Fibroblast of skin of back (primary cell): ENCODE measurements around the gene BCAR1.
"Not testable (repeated sequence)": the region's sequence is repeated elsewhere in the genome, so short reads cannot be mapped to it uniquely, and the experiment has no call there.

Experiments
- DNase-seq: peaks from one replicate; pipeline ENCODE4 v3.0.0-alpha.2; 2013

Gene BCAR1

DNA sequence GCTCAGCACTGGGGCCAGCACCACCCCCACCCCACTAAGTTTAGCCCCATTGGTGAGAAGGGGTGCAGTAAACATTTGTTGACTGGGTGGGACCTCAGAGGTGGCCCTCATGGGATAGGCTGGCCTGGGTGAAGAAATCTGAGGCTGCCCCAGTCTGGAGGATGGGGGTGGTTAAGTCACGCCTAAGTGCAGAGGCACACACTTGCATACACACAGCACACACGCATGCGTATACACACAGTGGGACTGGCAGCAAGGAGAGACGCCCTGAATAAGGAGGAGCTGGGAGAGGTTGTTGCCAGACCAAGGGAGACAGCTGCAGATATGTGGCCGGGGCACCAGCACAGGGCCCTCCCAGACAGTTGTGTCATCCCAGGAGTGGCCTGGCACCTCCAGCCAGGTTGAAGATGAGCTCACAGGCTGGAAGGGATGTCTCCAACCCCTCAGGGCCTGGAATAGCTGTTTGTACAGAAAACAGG lies 3.0 kb upstream of the BCAR1 start:
- peak; percentile 81 for DNase-seq

DNA sequence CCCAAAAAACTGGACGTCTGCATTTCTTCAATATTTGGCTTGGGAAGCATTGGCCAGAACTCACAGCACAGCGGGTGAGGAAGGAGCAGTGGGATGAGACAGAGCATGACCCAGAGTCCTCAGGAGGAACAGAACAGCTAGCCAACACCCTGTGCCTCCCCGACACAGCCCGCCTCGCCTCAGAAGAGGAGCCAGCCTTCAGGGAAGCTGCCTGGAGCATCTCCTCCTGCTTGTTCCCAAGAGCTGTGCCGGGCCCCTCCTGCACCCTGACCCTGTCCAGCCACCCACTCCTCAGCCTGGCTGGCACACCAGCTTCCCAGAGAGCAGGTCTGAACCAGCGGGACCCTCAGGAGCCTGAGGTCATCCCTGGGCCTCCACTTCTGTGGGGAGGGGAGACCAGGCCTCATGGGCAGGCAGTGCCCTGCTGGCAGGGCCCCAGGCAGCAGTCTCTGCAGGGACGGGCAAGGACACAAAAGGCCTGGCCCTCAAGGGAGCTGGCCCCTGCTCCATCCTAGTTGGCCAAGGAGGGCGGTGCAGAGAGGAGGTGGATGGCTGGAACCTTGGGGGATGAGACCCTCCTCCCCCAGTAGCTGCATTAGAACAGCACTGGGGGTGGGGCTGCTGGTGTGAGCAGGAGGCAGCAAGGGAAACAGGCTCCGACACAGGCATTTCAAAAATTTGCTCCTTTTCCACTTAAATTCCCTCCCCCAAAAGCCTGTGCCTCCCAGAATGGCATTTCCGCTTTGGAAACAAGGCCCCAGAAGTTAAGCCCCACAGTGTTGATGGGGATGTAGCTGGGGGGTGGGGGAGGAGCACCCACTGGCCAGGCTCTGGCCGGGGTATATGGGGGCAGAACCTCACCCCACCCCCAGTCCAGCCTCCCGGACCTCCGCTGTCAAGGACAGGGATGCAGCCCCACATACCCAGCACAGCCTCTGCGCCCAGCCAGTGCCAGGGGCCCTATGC lies 1.8 kb upstream of the BCAR1 start:
- peak; percentile 96 for DNase-seq

DNA sequence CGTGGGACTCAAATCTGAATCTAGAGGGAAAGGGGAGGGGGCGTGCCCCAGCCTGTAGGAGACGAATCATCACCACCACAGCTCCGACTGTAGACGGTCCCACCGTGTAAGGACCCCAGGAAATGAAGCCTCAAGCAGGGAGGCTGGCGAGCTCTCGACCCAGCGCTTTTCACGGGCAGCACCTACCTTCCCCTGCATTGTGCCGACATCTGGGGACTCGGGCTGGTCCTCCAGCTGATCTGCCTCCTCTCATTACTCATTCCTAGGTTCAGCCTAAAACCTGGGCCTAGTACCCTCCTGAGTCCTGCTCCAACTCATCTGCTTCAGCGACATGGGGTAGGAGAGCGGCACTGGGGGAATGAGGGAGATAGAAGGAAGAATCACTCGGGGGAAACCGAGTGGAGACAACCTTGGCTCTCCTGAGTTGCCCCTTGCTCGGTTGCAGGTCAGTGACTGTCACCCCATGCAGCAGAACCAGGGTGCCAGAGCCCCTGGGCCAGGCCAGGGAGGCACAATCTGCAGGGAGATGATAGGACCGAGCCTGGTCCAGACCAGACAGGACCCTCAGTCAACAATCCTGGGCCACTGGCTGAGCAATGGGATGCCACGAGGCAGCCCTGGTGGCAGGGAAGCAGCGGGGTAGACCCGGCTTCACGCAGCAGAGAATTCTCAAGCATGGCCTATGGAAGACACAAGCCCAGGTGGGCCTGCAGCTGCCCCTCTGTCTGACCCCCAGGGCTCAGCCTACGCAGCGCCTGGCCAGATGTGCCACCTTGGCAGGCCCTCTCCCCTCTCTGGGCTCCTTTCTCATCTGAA lies 833 bp upstream of the BCAR1 start:
- no peak for DNase-seq

DNA sequence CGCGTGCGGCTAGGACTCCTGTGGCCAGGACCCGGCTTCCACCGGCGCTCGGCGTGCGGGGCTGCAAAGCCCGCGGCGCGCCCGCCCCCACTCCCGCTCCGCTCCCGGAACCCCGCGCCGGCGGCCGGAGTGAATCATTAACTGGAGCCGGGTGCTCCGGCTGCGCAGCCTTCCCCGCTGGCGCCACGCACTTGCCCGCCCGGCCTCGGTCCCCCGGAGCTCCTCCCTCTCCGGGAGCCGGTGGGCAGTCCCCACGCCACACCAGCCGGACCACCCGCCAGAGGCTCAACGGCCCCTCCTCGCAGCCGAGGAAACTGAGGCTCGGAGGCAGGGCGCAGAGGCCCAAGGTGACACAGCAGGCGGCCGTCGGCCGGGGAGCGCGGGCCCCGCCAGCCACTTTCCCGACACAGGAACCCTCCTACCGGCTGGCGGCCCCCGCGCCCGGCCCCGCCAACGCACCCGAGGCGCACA lies 580 bp downstream of the BCAR1 start:
- peak; percentile 43 for DNase-seq

DNA sequence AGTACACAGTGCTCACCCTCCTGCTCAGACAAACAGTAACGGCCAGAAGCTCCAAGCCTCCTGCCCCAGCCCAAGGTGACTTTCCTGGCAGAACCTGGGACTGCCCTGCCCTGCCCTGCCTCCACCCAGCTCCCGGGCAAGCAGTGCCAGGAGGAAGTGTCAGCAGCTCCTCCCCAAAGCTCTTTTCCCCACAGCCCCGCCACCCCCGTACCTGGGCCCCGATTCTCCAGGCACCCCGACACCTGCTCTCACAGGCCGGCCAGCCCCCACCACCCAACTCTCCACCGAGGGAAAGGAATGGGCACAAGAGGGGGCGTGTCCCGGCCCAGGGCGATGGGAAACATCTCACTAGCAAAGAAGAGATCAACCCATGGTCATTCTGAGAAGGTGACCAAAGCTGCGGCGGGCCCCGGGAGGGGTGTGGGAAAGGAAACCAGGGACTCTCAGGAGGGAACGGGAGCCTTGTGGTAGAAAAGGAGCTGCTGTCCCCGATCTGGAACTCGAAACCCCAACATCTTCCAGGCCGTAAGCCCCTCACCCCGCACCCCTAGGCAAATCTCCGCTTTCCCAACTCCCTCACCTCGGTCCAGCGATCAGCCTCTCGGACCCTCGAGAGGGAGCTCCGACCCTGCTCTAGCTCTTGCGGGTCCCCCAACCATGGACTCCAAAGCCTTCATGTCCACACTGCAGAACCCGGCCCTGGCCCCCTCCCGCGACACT lies 1.2 kb downstream of the BCAR1 start:
- no peak for DNase-seq

DNA sequence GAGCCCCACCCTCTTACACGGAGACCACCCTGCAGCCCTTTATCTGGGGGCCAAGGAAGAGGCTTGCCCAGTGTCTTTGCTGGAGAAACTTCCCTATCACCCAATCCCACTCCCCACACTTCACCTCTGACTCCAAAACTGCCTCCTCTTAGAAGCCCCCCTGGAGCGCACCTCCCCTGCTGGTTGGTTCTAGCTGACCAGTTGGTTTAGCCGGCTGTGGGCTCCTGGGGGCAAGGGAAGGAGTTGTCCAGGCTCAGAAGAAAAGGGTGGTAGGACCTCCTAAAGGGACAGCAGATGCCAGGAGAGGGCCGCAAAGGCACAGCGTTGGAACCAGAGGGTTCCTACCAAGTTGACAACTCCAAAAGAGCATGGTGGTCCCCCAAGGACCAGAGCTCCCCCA lies 2.0 kb downstream of the BCAR1 start:
- no peak for DNase-seq

DNA sequence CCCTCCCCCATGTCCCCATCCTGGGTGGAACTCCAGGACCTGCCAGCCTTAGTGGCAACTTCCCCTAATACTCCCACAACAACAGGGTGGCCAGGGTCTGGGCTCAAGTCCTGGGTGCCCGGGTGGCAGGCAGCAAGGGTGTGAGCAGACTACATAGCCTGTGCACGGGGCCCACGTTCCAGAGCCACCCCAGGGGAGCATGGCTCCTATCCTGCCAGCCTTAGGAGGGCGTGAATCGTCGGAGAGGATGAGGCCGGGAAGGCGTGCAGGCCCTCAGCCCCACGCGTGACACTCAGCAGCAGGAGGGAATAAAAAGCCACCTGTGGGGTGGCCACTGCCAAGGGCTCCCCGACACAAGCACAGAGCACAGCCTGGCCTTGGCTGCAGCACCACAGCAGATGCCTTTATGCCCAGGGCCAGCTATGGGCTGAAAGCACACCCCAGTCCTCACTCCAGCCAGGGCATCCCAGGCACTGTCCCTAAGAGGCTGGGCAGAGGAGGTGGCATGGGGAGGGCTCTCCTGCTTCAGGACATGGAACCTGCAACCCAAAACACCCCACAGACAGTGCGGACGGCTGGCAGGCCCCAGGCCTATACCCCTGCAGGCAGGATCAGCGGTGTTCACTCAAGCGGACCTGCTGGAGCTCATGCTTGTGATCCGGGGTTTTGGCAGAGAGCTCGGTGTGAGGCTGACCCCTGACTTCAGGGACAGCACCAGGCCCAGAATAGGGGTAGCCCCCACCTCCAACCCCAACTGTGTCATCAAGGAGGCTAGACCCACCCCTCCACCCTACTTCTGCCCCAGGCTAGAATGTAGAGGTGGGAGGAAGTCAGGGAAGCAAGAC lies 2.7 kb downstream of the BCAR1 start:
- no peak for DNase-seq

DNA sequence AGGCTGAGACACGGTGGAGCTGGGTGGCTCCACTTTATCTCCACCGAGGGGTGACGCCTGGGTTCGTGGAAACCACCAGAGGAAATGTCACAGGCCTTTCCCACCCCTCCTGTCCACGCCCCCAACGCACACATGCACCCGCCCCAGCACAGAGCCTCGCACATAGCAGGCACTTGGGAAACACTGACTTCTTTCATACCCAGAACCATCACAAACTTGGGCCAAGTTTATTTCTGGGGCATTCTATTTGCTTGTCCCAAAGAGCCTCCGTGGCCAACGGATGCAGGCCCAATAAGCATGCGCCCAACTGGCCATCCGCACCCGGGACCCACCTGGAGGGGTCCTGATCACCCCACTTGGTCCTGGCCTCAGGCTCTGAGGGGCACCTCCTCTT lies 3.3 kb downstream of the BCAR1 start:
- DNase-seq: no peak

DNA sequence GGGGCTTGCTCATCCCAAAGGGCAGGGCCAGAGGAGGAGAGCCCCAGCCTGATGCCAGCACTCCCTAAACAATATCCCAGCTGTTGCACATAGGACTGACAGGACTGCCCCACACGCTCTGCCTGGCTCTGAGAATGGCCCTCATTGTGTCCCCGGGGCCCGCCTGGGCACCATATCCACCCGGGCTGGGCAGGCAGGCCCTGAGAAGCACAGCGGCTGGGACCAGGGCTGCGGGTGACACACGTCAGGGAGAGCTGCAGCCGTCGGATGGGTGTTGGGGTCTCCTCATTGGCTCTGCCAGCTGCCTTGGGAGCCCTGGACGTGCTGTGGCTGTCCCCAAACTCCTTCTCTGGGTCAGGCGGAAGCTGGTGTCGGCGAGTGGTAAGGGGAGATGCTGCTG lies 4.2 kb downstream of the BCAR1 start:
- no peak for DNase-seq

DNA sequence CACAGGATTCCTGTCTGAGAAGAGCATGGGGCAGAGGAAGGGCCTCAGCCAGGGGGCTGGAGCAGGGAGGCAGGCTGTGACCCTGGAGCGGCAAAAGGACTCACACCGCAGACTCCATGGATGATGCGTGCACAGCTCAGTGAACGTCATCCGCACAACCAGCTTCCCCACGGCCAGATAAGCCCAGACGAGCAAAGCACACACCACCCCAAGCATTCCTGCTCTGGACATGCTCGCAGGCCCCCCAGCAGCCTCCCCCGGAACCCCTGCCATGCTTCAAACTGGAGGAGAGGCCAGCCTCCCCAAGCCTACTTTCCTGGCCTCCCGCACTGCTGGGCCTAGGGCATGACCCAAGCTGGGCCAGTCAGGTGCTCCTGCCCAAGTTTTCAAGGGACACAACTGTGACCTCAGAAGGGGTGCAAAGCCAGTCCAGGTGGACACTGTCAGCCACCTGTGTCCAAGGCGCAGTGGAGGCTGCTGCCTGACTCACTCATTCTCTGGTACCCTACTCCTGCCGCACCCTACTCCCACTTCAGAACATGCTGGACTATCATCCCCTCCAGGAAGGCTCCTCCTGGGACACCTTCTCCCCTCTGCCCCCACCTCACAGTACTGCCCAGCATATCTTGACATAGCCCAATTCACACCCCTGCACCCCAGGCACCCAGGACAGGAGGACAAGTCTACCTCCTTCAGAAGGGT lies 4.8 kb downstream of the BCAR1 start:
- DNase-seq: no peak

DNA sequence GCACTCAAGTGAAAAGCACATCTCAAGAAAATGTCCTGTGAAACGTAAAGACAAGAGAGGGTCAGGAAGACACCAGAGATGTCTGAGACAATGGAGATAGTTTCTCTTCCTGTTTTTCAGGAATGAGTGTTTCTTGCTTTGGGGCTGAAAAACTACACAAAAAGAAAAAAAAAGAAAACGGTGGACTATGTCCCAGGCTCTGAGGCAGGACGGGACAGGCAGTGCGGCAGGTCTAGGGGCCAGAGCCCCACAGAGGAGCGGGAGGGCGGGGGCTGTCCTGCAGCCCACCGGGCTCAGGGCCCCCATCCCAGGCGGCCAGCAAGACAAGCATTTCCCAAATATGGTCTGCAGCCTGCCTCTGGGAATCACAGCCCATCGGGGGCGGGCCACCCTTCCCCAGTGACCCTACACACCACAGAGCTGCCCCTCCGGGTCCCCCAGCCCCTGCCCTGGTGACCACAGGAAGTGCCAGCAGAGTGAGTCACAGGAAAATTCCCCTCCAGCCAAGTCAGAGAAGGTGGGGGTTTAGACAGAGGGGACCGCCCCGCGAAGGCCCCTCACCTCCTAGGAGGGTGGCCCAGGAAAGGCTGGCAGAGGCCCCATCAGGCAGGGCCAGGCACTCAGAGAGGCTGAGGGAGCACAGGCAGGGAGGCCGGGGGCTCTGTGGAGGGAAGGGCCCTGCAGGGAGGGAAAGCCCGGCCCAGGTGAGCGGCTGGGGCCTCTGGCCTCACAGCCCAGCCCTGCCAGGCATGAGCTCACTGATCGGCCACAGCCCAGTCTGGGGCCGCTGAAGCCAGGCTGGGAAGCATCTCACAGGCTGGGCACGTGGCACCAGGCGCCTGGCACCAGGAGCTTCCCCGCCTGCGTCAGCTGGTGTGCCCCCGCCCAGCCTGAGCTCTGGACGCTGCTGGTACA lies 6.3 kb downstream of the BCAR1 start:
- peak; percentile 99 for DNase-seq

DNA sequence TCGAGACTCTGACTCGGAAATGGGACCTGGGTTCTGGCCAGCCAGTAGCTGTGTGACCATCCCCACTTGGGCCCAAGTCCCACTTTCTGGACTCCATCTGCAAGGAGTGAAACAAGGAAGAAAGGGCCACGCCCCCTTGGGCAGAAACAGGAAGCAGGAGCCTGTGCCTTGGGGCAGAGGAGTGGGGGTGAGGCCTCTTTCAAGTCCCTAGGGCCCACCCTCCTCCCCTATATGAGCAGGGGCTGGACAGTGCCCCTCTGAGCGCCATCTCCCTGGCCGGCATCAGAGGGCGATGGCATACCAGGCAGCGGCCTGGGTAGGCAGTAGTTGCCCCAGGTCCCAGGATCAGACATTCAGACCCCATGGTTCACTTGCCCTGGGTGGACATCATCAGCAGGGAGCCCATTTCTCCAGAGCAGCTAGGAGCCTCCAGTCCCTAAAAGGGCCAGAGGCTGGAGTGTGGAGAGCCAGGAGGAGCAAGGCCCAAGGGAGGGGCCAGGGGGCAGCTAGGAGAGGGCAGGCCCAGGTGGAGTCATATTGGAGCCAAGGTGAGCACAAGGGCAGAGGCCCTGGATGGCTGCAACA lies 7.1 kb downstream of the BCAR1 start:
- peak; percentile 71 for DNase-seq

DNA sequence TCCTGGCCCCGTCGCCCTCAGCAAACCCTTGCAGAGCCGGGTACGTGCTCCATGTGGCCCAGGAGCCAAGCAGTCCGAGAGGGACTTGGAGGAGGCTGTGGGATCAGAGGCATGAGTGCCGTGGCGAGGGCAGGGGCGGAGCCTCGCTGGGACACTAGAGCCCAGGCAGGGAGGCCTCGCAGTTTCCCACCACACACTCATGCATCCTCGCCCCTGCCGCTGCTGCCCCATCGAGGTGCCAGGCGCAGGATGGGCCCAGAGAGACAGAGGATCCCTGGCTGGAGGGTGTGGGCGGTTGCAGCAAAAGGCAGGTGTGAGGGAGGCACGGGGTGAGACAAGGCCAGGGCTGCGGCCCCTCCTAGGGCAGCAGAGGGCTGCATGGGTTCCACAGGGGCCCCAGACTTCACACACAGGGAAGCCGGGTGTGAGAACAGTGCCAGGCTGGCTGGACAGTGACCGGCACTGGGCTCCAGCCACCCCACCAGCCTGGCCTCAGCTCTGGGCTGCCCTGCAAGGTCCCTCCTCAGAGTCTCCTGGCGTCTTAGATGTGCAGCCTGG lies 7.7 kb downstream of the BCAR1 start:
- no peak for DNase-seq

DNA sequence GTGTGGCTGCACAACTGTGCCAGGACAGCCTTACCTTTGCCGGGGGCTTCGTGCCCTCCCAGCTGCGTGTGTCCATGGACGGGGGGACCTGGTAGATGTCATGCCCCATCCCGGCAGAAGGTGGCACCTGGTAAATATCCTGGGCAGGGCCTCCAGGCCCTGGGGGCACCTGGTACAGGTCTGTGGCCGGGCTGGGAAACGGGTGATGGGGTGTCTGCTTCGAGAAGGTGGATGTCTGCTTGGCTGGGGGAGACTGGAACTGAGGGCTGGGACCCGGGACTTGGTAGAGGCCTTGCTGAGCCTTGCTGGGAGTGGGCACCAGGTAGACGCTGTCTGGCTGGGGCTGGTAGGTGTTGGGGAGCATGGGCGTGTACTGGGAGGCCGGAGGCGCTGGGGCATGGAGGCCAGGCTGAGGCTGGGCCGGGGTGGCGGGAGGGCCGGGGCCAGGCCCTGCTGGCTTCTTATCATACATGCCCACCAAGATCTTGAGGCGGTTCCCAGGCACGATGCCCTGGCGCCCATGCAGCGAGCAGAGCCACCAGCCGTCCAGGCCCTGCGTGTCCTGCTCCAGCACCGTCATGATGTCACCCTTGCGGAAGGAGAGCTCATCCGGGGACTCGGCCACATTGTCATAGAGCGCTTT lies 8.9 kb downstream of the BCAR1 start:
- DNase-seq: not testable (repeated sequence)

DNA sequence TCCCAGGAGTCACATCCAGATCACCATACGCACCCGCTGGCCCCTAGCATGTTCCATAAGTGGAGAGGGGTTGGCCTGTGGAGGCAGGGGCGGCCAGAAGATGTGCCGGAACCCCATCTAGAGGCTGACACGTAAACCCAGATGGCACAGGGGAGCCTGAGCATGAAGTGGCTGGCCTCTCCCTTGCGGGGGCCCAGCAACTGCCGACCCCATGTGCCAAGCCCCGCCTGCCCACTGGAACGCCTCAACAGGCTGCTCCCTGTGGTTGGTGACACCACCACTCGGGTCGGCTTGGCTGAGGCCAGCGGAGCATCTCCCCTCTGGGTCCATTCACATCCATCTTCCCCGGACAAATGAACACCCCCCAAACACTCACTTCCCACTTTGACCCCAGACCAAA lies 9.5 kb downstream of the BCAR1 start:
- no peak for DNase-seq

DNA sequence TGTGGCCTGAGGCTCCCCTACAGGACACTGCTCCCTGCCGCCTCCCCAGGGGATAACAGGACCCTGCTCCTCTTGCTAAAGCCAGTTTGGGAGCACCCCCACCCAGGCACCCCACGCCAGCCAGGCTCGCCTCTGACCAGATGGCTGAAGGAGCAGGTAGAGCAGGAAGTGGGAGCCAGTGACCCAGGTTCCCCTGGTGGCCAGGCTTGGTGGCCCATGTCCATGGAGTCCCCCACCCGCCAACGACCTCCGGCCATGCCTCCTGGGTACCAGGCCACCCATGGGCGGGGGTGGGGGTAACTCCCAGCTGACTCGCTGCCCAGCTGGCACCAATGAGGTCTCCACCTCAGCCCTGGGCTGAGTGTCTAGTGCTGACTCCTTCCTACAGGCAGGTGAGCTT lies 10.0 kb downstream of the BCAR1 start:
- DNase-seq: no peak

DNA sequence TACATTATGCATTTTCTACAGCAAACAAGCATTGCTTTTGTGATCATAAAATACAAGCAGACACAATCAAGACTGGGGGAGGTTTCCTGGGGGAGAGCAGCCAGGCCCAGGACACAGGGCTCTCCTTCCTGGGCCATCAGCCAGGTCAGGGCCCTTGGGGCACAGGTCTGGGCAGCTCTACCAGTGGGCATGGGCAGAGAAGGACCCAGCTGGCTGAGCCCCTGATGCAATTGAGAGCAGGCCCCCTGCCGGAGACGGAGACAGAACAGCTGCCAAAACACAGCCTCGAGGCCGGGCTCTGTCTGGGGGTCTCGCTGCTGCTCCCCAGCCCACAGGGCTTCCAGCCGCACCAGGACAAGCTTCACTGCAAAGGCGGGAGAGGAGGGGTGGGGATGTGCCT lies 10.8 kb downstream of the BCAR1 start:
- DNase-seq: not testable (repeated sequence)

DNA sequence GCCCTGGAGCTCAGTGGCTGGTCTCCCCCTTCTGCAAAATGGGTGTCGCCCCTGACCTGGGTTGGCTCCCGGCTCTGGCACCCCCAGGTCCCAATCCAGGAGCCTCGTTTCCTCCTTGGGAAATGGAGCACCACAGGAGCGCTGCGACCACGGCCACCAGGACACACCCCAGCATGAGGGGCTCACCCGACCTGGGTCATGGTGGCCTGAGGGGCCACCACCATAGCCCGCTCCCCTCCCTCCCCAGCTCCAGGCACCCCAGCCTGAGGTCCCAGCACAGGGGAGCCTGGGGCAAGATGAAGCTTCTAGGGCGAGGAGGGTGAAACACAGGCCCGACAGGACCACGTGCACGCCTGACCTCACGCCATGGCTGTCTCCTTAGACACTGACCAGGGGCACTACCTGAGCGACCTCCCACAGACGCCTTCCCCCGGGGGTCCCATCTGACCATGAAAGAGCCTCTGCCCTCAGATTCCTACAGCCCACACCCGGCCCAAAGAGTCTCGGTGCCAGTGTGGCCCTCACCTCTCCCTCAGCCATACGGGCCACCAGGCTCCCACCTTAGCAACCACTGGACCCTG lies 11.8 kb downstream of the BCAR1 start:
- no peak for DNase-seq
